ENCODE measurements around the gene GSTM3. TPM values are rescaled to one million over a fixed set of nuclear protein-coding genes. Genes with fewer than 3 reads are reported as not detected.

GSTM3 gene
- polyA plus RNA-seq, 1 donor, result 132 TPM

DNA sequence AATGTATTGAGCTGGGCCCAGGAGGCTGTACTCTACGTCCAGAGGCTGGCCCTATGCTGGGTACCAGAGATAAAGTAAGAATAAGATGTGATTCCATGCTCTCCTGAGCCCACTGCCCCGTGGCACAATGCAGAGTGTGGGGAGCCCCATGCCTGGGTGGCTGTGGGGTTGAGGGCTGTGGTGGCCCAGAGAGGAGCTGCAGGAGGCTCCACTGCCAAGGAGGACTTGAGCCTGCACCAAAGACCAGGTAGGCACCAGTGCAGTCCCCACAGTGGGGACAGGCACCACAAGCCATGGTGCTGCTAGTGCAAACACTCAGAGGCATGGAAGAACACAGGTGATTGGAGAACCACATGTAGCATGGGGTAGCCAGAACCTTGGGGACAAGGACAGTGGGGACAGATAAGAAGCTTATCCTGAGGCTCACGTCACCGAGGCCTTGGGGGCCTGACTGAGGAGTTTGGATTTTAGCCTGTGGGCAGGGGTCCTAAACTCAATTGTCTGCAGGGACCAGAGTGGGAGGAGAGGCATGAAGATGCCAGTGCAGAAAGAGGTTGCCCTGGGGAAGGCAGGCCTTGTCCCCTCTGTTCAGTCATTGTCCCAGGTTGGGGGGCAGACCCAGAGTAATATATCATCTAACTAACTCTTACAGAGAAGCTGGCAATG, 44.7 kb upstream of the GSTM3 start:
- H3K4me1 ChIP-seq (ENCODE audit: control insufficient read depth, insufficient read depth, low read length), result peaks cover 17% of the 10 kb centered on the region
- no peaks in the 10 kb centered on the region for H3K36me3 ChIP-seq (ENCODE audit: control insufficient read depth, insufficient read depth, low read length)
- peaks cover 4% of the 10 kb centered on the region for H3K9me3 ChIP-seq (ENCODE audit: control insufficient read depth, low read depth, low read length)
- H3K4me3 ChIP-seq (ENCODE audit: low read length), result no peak overlapping the region
- H3K27ac ChIP-seq (ENCODE audit: low read length), result no peak overlapping the region
- no CpG with 5 or more reads among the region's 4 CpGs for WGBS (ENCODE audit: insufficient coverage, low lambda C conversion rate)
- no peaks in the 10 kb centered on the region for H3K27me3 ChIP-seq (ENCODE audit: control insufficient read depth, insufficient read depth, low read length)
- no peak for DNase-seq

DNA sequence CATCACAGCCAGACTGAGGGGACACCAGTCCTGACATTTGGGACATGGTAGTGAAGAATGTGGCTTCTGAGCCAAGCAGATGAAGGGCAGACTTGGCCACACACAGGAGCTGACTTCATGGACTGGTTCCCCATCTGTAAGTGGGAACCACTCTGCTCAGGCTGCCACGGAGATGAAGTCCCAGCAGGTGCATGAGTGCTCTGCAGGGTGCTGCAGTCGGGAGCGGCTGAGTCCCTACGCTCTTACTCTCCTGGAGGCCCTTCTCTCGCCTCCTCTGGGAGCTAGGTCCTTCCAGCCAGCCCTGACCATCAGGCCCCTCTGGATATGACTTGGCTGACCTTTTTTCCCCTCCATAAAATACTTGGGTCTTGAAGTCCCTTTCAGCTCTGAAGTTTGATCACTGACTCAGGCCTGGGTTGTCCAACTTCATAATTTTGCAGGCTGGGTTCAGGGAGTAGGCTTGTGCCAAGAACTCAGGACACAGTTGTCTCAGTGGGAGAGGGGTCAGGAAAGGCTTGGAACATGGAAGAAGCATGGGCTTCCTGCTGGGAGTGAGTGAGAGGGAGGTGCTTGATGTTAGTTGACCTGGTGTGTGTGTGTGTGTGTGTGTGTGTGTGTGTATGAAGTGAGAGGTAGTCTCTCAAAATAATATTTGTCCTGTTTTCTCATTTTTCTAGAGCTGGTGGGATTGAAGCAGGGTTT, 43.9 kb upstream of the GSTM3 start:
- no peaks in the 10 kb centered on the region for H3K27me3 ChIP-seq (ENCODE audit: control insufficient read depth, insufficient read depth, low read length)
- H3K4me3 ChIP-seq (ENCODE audit: low read length), result no peak overlapping the region
- H3K27ac ChIP-seq (ENCODE audit: low read length), result no peak overlapping the region
- WGBS (ENCODE audit: insufficient coverage, low lambda C conversion rate), result no CpG with 5 or more reads among the region's 5 CpGs
- H3K9me3 ChIP-seq (ENCODE audit: control insufficient read depth, low read depth, low read length), result peaks cover 4% of the 10 kb centered on the region
- H3K4me1 ChIP-seq (ENCODE audit: control insufficient read depth, insufficient read depth, low read length), result peaks cover 15% of the 10 kb centered on the region
- DNase-seq, result no peak
- no peaks in the 10 kb centered on the region for H3K36me3 ChIP-seq (ENCODE audit: control insufficient read depth, insufficient read depth, low read length)

DNA sequence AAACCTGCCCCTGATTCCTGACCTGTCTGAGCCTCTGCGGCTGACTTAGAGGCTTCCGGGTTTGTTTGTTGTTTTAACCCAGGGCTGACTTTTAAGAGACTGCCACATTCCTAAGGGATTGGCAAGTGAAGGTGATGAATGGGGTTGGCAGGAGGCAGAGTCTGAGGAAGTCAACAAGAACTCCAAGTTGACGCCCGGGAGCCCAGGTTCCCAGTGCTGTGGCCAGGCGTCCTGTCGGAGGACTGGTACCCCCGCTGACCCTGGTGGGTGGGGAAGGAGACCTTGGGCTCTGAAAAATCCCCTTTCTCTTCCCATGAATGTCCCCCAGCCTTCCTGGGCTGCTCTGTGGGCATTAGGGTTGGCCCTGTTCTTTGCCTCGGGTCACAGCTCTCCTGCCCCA, 42.6 kb upstream of the GSTM3 start:
- Histone ChIP-seq H3K27me3 (ENCODE audit: control insufficient read depth, insufficient read depth, low read length) (no peaks in the 10 kb centered on the region), H3K4me1 (ENCODE audit: control insufficient read depth, insufficient read depth, low read length) (peaks cover 15% of the 10 kb centered on the region)
- WGBS (ENCODE audit: insufficient coverage, low lambda C conversion rate), result no CpG with 5 or more reads among the region's 8 CpGs

DNA sequence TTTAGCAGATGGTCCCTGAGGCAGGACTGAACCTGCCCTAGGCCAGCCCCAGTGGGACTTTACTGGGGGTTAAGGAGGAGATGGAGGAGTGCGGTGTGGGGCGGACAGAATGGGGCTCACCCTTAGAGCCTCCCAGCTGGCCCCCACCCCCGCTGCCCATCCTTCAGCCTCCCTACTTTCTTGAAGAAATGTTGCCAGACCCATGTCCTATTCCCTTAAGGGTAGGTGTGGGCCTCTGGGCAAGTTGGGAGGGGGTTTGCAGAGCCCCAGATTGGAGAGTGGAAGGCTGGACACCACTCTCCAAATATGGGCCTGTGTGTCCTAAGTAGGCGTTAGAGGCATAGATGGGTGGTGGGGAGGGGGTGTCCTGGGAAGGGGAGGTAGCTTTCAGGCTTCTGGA, 42.1 kb upstream of the GSTM3 start:
- Histone ChIP-seq H3K9me3 (ENCODE audit: control insufficient read depth, low read depth, low read length) (peaks cover 4% of the 10 kb centered on the region), H3K36me3 (ENCODE audit: control insufficient read depth, insufficient read depth, low read length) (no peaks in the 10 kb centered on the region), H3K27me3 (ENCODE audit: control insufficient read depth, insufficient read depth, low read length) (no peaks in the 10 kb centered on the region), H3K4me3 (ENCODE audit: low read length) (no peak overlapping the region), H3K4me1 (ENCODE audit: control insufficient read depth, insufficient read depth, low read length) (peaks cover 15% of the 10 kb centered on the region), H3K27ac (ENCODE audit: low read length) (peak overlapping the region; percentile 34)
- WGBS (ENCODE audit: insufficient coverage, low lambda C conversion rate), result no CpG with 5 or more reads among the region's 4 CpGs
- no peak for DNase-seq

More for the DNA sequence above, 42.6 kb upstream of the GSTM3 start:
- no peak overlapping the region for H3K4me3 ChIP-seq (ENCODE audit: low read length)
- H3K9me3 ChIP-seq (ENCODE audit: control insufficient read depth, low read depth, low read length), result peaks cover 4% of the 10 kb centered on the region
- H3K27ac ChIP-seq (ENCODE audit: low read length), result no peak overlapping the region
- H3K36me3 ChIP-seq (ENCODE audit: control insufficient read depth, insufficient read depth, low read length), result no peaks in the 10 kb centered on the region
- no peak for DNase-seq

DNA sequence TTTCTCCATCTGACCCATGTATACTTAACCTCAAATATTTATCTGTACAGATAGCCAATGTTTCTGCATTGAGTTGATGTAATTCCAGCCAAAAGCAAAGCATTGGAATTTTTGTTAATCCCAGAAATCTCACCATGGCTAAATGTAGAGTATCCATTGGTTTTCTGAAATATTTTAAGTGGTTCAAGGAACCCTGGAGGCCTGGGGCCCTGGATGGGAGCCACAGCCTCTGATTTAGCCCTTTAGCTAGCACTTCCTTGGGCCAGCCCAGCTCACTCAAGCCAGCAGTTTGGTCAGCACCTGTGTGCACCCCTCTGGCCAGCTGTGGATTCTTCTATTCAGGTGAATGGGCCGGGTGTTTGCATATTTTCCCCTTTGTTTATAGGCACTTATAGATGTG, 41.7 kb upstream of the GSTM3 start:
- no peak overlapping the region for H3K4me3 ChIP-seq (ENCODE audit: low read length)
- peaks cover 4% of the 10 kb centered on the region for H3K9me3 ChIP-seq (ENCODE audit: control insufficient read depth, low read depth, low read length)
- DNase-seq, result no peak
- H3K27me3 ChIP-seq (ENCODE audit: control insufficient read depth, insufficient read depth, low read length), result no peaks in the 10 kb centered on the region
- no peaks in the 10 kb centered on the region for H3K36me3 ChIP-seq (ENCODE audit: control insufficient read depth, insufficient read depth, low read length)
- WGBS (ENCODE audit: insufficient coverage, low lambda C conversion rate), result no CpG with 5 or more reads among the region's 1 CpG
- peak overlapping the region; percentile 34 for H3K27ac ChIP-seq (ENCODE audit: low read length)
- peaks cover 15% of the 10 kb centered on the region for H3K4me1 ChIP-seq (ENCODE audit: control insufficient read depth, insufficient read depth, low read length)

DNA sequence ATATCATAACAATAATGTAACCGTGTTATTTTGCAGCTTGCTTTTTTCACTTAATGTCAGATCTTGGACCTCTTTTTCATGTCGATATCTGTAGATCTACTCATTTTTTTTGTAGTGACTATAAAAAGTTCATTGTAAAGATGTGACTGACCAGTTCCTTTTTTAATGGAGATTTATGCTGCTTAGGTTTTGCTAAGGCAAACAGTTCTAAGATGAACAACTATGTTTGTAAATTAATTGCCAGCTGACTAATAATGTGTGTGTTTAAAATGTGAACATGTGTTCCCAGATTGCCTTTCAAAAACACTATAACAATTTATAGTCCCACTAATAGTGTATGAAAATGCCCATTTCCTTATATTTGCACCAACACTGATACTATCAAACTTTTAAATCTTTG, 41.0 kb upstream of the GSTM3 start:
- Histone ChIP-seq H3K27ac (ENCODE audit: low read length) (no peak overlapping the region), H3K4me1 (ENCODE audit: control insufficient read depth, insufficient read depth, low read length) (peaks cover 12% of the 10 kb centered on the region), H3K4me3 (ENCODE audit: low read length) (no peak overlapping the region), H3K9me3 (ENCODE audit: control insufficient read depth, low read depth, low read length) (peaks cover 4% of the 10 kb centered on the region), H3K36me3 (ENCODE audit: control insufficient read depth, insufficient read depth, low read length) (no peaks in the 10 kb centered on the region), H3K27me3 (ENCODE audit: control insufficient read depth, insufficient read depth, low read length) (no peaks in the 10 kb centered on the region)
- WGBS (ENCODE audit: insufficient coverage, low lambda C conversion rate), result 63% methylated on average over 2 of the region's 2 CpGs
- no peak for DNase-seq

DNA sequence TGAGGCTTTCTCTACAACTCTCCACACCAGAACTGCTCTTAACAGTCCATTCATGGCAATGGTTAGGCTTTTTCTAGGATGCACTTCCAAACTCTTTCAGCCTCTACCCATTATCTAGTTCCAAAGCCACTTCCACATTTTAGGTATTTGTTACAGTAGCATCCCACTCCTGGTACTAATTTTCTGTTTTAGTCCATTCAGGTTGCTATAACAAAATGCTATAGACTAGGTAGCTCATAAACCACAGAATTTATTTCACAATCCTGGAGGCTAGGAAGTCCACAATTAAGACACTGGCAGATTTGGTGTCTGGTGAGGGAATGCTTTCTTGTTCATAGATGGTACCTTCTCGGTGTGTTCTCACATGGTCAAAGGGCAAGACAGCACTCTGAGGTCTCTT, 40.1 kb upstream of the GSTM3 start:
- H3K27me3 ChIP-seq (ENCODE audit: control insufficient read depth, insufficient read depth, low read length), result no peaks in the 10 kb centered on the region
- peaks cover 4% of the 10 kb centered on the region for H3K4me1 ChIP-seq (ENCODE audit: control insufficient read depth, insufficient read depth, low read length)
- no peak overlapping the region for H3K27ac ChIP-seq (ENCODE audit: low read length)
- no peaks in the 10 kb centered on the region for H3K36me3 ChIP-seq (ENCODE audit: control insufficient read depth, insufficient read depth, low read length)
- no peak overlapping the region for H3K4me3 ChIP-seq (ENCODE audit: low read length)
- DNase-seq, result no peak
- H3K9me3 ChIP-seq (ENCODE audit: control insufficient read depth, low read depth, low read length), result peaks cover 4% of the 10 kb centered on the region
- no CpG with 5 or more reads among the region's 1 CpG for WGBS (ENCODE audit: insufficient coverage, low lambda C conversion rate)

DNA sequence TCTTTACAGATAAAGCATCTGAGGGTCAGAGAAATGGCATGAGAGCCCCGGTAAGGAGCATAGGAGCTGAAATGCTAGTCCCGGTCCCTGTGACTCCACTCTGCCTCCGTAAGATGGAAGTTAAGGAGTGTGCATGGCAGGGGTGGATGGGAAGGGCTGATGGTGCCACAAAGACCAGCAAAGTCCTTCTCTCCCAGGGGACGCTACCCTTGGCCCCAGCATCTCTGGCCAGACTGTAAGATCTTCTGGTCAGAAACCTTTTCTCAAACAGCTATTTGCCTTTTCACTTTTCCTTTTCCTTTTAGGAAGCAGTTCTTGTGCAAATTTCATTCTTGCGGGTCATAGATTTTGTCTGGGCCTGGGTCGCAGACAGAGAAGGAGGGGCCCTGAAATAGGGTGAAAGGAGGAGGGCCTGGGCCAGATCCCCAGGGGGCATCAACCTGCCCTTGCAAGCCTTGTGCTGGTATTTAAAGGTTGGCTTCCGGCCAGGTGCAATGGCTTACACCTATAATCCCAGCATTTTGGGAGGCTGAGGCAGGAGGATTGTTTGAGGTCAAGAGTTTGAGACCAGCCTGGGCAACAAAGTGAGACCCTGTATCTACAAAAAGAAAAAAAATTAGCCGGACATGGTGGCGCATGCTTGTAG, 37.3 kb upstream of the GSTM3 start:
- no CpG with 5 or more reads among the region's 9 CpGs for WGBS (ENCODE audit: insufficient coverage, low lambda C conversion rate)
- H3K4me3 ChIP-seq (ENCODE audit: low read length), result no peak overlapping the region
- H3K27ac ChIP-seq (ENCODE audit: low read length), result no peak overlapping the region
- no peaks in the 10 kb centered on the region for H3K27me3 ChIP-seq (ENCODE audit: control insufficient read depth, insufficient read depth, low read length)
- H3K9me3 ChIP-seq (ENCODE audit: control insufficient read depth, low read depth, low read length), result peaks cover 4% of the 10 kb centered on the region
- peaks cover 3% of the 10 kb centered on the region for H3K4me1 ChIP-seq (ENCODE audit: control insufficient read depth, insufficient read depth, low read length)
- no peaks in the 10 kb centered on the region for H3K36me3 ChIP-seq (ENCODE audit: control insufficient read depth, insufficient read depth, low read length)
- DNase-seq, result no peak

DNA sequence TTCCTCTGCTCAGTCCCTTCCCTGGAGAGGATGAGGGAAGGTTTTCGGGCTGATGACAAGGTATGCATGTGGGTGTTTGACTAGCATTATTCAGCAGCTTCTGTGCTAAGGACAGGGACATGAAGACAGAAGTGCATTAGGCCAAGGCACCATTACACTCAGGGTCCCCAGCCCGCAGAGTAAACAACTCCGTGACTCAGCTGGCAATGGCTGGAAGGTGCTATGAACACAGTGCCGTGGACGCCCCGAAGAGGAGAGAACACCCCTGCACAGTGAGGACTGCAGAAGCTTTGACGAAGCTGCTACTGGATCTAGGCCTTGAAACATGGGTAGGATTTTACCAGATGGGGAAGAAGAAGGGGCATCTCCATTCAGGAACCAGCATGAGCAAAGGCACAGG, 36.6 kb upstream of the GSTM3 start:
- Histone ChIP-seq H3K27ac (ENCODE audit: low read length) (no peak overlapping the region), H3K4me1 (ENCODE audit: control insufficient read depth, insufficient read depth, low read length) (peaks cover 3% of the 10 kb centered on the region), H3K36me3 (ENCODE audit: control insufficient read depth, insufficient read depth, low read length) (no peaks in the 10 kb centered on the region), H3K9me3 (ENCODE audit: control insufficient read depth, low read depth, low read length) (peaks cover 4% of the 10 kb centered on the region), H3K27me3 (ENCODE audit: control insufficient read depth, insufficient read depth, low read length) (no peaks in the 10 kb centered on the region), H3K4me3 (ENCODE audit: low read length) (no peak overlapping the region)
- DNase-seq, result no peak
- WGBS (ENCODE audit: insufficient coverage, low lambda C conversion rate), result no CpG with 5 or more reads among the region's 7 CpGs

DNA sequence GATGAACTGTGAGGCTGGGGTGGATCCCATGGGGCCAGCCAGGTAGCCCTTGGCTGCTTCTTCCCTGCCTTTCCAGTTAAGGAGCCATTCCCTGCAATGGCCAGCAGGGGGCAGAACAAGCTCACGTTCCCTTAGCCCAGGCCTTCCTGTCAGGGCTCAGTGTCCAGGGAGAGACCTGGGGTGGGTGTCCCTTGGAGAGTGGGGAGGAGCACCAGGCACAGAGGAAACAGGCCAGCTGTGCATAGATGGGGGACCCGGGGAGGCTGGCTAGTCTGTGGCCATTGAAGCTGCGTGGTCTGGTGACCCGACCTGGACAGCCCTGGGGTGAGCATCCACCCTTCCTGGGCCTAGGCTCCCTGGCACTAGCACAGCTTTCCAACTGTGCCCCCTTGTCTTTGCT, 36.1 kb upstream of the GSTM3 start:
- Histone ChIP-seq H3K9me3 (ENCODE audit: control insufficient read depth, low read depth, low read length) (peaks cover 4% of the 10 kb centered on the region), H3K4me3 (ENCODE audit: low read length) (no peak overlapping the region), H3K27ac (ENCODE audit: low read length) (no peak overlapping the region), H3K4me1 (ENCODE audit: control insufficient read depth, insufficient read depth, low read length) (peaks cover 4% of the 10 kb centered on the region), H3K27me3 (ENCODE audit: control insufficient read depth, insufficient read depth, low read length) (no peaks in the 10 kb centered on the region), H3K36me3 (ENCODE audit: control insufficient read depth, insufficient read depth, low read length) (no peaks in the 10 kb centered on the region)
- DNase-seq, result peak; percentile 67 to 80
- WGBS (ENCODE audit: insufficient coverage, low lambda C conversion rate), result no CpG with 5 or more reads among the region's 4 CpGs
